ENCODE measurements around the gene ZNF444.

The ZNF444 gene

GRCh38 chr19:56137405-56137804, 3.7 kb upstream of the ZNF444 start:
- no peak for TF ChIP-seq CTCF (IDR thresholded peaks at IDR 0.05; ENCODE audit: low read depth, low read length)
- H3K4me3 ChIP-seq (ENCODE audit: low read depth, low read length) = no peak overlapping the region

GRCh38 chr19:56138069-56138468, 3.0 kb upstream of the ZNF444 start:
- TF ChIP-seq CTCF (IDR thresholded peaks at IDR 0.05; ENCODE audit: low read depth, low read length) = no peak
- H3K4me3 ChIP-seq (ENCODE audit: low read depth, low read length) = no peak overlapping the region

GRCh38 chr19:56139847-56140582, 1.1 kb upstream of the ZNF444 start:
- no peak for TF ChIP-seq CTCF (IDR thresholded peaks at IDR 0.05; ENCODE audit: low read depth, low read length)
- peak overlapping the region; percentile 63 for H3K4me3 ChIP-seq (ENCODE audit: low read depth, low read length)

- no peak for TF ChIP-seq CTCF (IDR thresholded peaks at IDR 0.05; ENCODE audit: low read depth, low read length)
- H3K4me3 ChIP-seq (ENCODE audit: low read depth, low read length) = peak overlapping the region; percentile 63
These were observed 418 bp downstream of the ZNF444 start for GRCh38 chr19:56141417-56141993.

- TF ChIP-seq CTCF (IDR thresholded peaks at IDR 0.05; ENCODE audit: low read depth, low read length) = no peak
These were observed 1.1 kb downstream of the ZNF444 start for GRCh38 chr19:56142087-56142787.

GRCh38 chr19:56142897-56143434, 1.9 kb downstream of the ZNF444 start:
- no peak overlapping the region for H3K4me3 ChIP-seq (ENCODE audit: low read depth, low read length)
- no peak for TF ChIP-seq CTCF (IDR thresholded peaks at IDR 0.05; ENCODE audit: low read depth, low read length)

More at GRCh38 chr19:56142087-56142787, 1.1 kb downstream of the ZNF444 start:
- H3K4me3 ChIP-seq (ENCODE audit: low read depth, low read length) = peak overlapping the region; percentile 63
